Adipocyte (in vitro differentiated cells): ENCODE data around the gene PLXNB2.

Source experiments
- DNase-seq: peaks from one replicate; pipeline ENCODE4 v3.0.0-alpha.2; 2015; ENCODE audit warnings: low read depth
- H3K27me3 ChIP-seq: replicated peaks from 2 replicates; pipeline ENCODE4 v1.7.0; 2013; ENCODE audit warnings: mild to moderate bottlenecking, low read length, moderate library complexity; ENCODE audit not compliant: control insufficient read depth, insufficient read depth
- H3K36me3 ChIP-seq: 2 replicates; pipeline ENCODE4 v1.7.0; 2013; ENCODE audit warnings: low read length, mild to moderate bottlenecking, moderate library complexity; ENCODE audit not compliant: control insufficient read depth, insufficient read depth, severe bottlenecking
- H3K4me1 ChIP-seq: 2 replicates; pipeline ENCODE4 v1.7.0; 2013; ENCODE audit warnings: mild to moderate bottlenecking, low read length, moderate library complexity; ENCODE audit not compliant: control insufficient read depth, insufficient read depth
- H3K4me3 ChIP-seq: 2 replicates; pipeline ENCODE4 v1.7.0; 2013; ENCODE audit warnings: mild to moderate bottlenecking, low read length, moderate library complexity
- H3K9ac ChIP-seq: 2 replicates; pipeline ENCODE4 v1.7.0; 2013; ENCODE audit warnings: mild to moderate bottlenecking, low read length, moderate library complexity
- H3K9me3 ChIP-seq: 2 replicates; pipeline ENCODE4 v1.7.0; 2013; ENCODE audit warnings: mild to moderate bottlenecking, low read length, moderate library complexity; ENCODE audit not compliant: control insufficient read depth

Gene PLXNB2

GRCh38 chr22:50249341-50250248, 57.9 kb downstream of the PLXNB2 start:
- peak overlapping the region; percentile 94 for H3K9ac ChIP-seq
- H3K27me3 ChIP-seq = no peaks in the 10 kb centered on the region
- H3K9me3 ChIP-seq = no peaks in the 10 kb centered on the region
- peak overlapping the region; percentile 89 for H3K4me3 ChIP-seq
- no peak for DNase-seq
- peaks cover 17% of the 10 kb centered on the region for H3K36me3 ChIP-seq
- H3K4me1 ChIP-seq = peaks cover 21% of the 10 kb centered on the region

GRCh38 chr22:50248196-50249081, 59.0 kb downstream of the PLXNB2 start:
- Histone ChIP-seq H3K9ac (no peak overlapping the region), H3K36me3 (peaks cover 17% of the 10 kb centered on the region), H3K4me3 (no peak overlapping the region), H3K27me3 (no peaks in the 10 kb centered on the region), H3K9me3 (no peaks in the 10 kb centered on the region), H3K4me1 (peaks cover 21% of the 10 kb centered on the region)
- DNase-seq = no peak

GRCh38 chr22:50247748-50248147, 59.7 kb downstream of the PLXNB2 start:
- peak; percentile 31 for DNase-seq
- Histone ChIP-seq H3K36me3 (peaks cover 17% of the 10 kb centered on the region), H3K9ac (no peak overlapping the region), H3K9me3 (no peaks in the 10 kb centered on the region), H3K4me3 (no peak overlapping the region), H3K4me1 (peaks cover 22% of the 10 kb centered on the region), H3K27me3 (no peaks in the 10 kb centered on the region)

GRCh38 chr22:50246242-50247175, 60.9 kb downstream of the PLXNB2 start:
- Histone ChIP-seq H3K4me3 (peak overlapping the region; percentile 85), H3K9me3 (no peaks in the 10 kb centered on the region), H3K9ac (peak overlapping the region; percentile 99), H3K4me1 (peaks cover 31% of the 10 kb centered on the region), H3K27me3 (no peaks in the 10 kb centered on the region), H3K36me3 (peaks cover 17% of the 10 kb centered on the region)
- DNase-seq = no peak

GRCh38 chr22:50245214-50246072, 62.0 kb downstream of the PLXNB2 start:
- no peak for DNase-seq
- peak overlapping the region; percentile 99 for H3K9ac ChIP-seq
- H3K27me3 ChIP-seq = no peaks in the 10 kb centered on the region
- peak overlapping the region; percentile 85 for H3K4me3 ChIP-seq
- no peaks in the 10 kb centered on the region for H3K9me3 ChIP-seq
- H3K4me1 ChIP-seq = peaks cover 34% of the 10 kb centered on the region
- H3K36me3 ChIP-seq = peaks cover 17% of the 10 kb centered on the region

GRCh38 chr22:50244420-50245213, 62.8 kb downstream of the PLXNB2 start, which contains the start of gene TUBGCP6:
Gene TUBGCP6 (minus strand): TSS chr22:50245023. CDS start chr22:50244459, 564 bp downstream.
- H3K9me3 ChIP-seq = no peaks in the 10 kb centered on the region
- peak within 1 kb of the TSS; percentile 99 for H3K9ac ChIP-seq
- H3K4me3 ChIP-seq = peak within 1 kb of the TSS; percentile 85
- H3K4me1 ChIP-seq = peaks cover 25% of the 10 kb centered on the region
- H3K27me3 ChIP-seq = no peaks in the 10 kb centered on the region
- peaks cover 22% of the 10 kb centered on the region for H3K36me3 ChIP-seq
- peak; percentile 99 for DNase-seq

- H3K36me3 ChIP-seq = peaks cover 24% of the 10 kb centered on the region
- peak; percentile 20 for DNase-seq
- peaks cover 25% of the 10 kb centered on the region for H3K4me1 ChIP-seq
- no peaks in the 10 kb centered on the region for H3K27me3 ChIP-seq
- H3K9me3 ChIP-seq = no peaks in the 10 kb centered on the region
- H3K9ac ChIP-seq = peak overlapping the region; percentile 99
- peak overlapping the region; percentile 85 for H3K4me3 ChIP-seq
Observed at GRCh38 chr22:50243685-50244419, 63.6 kb downstream of the PLXNB2 start.

GRCh38 chr22:50242406-50242949, 65.0 kb downstream of the PLXNB2 start:
- Histone ChIP-seq H3K4me3 (peak overlapping the region; percentile 85), H3K9me3 (no peaks in the 10 kb centered on the region), H3K4me1 (peaks cover 25% of the 10 kb centered on the region), H3K27me3 (no peaks in the 10 kb centered on the region), H3K9ac (peak overlapping the region; percentile 99), H3K36me3 (peaks cover 23% of the 10 kb centered on the region)
- DNase-seq = no peak

GRCh38 chr22:50238755-50239154, 68.7 kb downstream of the PLXNB2 start:
- DNase-seq = no peak
- no peaks in the 10 kb centered on the region for H3K9me3 ChIP-seq
- no peaks in the 10 kb centered on the region for H3K27me3 ChIP-seq
- peaks cover 17% of the 10 kb centered on the region for H3K4me1 ChIP-seq
- H3K36me3 ChIP-seq = peaks cover 11% of the 10 kb centered on the region
- H3K9ac ChIP-seq = no peak overlapping the region
- no peak overlapping the region for H3K4me3 ChIP-seq
